Large intestine (tissue), 3 donors: Measurements from ENCODE around the gene DERL3. TPM values are rescaled to one million over a fixed set of nuclear protein-coding genes. Genes with fewer than 3 reads are reported as not detected.

Source experiments
- DNase-seq, 2 donors: peaks; one replicate each; pipeline versions ENCODE4 v3.0.0 to v3.0.0-alpha.2; 2013
- H3K27ac ChIP-seq: one replicate; pipeline ENCODE4 v1.5.1; 2013; ENCODE audit warnings: low read length
- H3K27me3 ChIP-seq: 2 replicates; pipeline ENCODE4 v1.6.1; 2013; ENCODE audit warnings: low read length; ENCODE audit not compliant: control insufficient read depth, insufficient read depth
- H3K36me3 ChIP-seq: 2 replicates; pipeline ENCODE4 v1.6.1; 2013; ENCODE audit warnings: low read length; ENCODE audit not compliant: control insufficient read depth, insufficient read depth
- H3K4me1 ChIP-seq: one replicate; pipeline ENCODE4 v1.6.1; 2013; ENCODE audit warnings: low read length; ENCODE audit not compliant: control insufficient read depth, insufficient read depth
- H3K4me3 ChIP-seq: one replicate; pipeline ENCODE4 v1.5.1; 2013; ENCODE audit warnings: low read length
- H3K9me3 ChIP-seq: one replicate; pipeline ENCODE4 v1.6.1; 2013; ENCODE audit warnings: mild to moderate bottlenecking, low read depth, low read length, moderate library complexity; ENCODE audit not compliant: control insufficient read depth
- WGBS: methylation state at CpG from one replicate; pipeline ENCODE4 v1.1.5; 2013; ENCODE audit warnings: low lambda C conversion rate; ENCODE audit not compliant: insufficient coverage; 5-methylcytosine and 5-hydroxymethylcytosine counted together
- polyA plus RNA-seq: library from polyadenylated mRNA; unstranded; fragments of 120-200 nt; gene quantifications from one replicate; pipeline ENCODE4 v1.2.1, GENCODE V29; 2013

DERL3 gene
- polyA plus RNA-seq, 1 donor, result 4.8 TPM

GRCh38 chr22:23820748-23821211 lies 18.0 kb downstream of the DERL3 start:
- Histone ChIP-seq H3K36me3 (peaks cover 89% of the 10 kb centered on the region), H3K4me3 (no peak overlapping the region), H3K9me3 (no peaks in the 10 kb centered on the region), H3K27me3 (no peaks in the 10 kb centered on the region), H3K27ac (no peak overlapping the region), H3K4me1 (no peaks in the 10 kb centered on the region)
- 60% methylated on average over 1 of the region's 4 CpGs for WGBS
- DNase-seq, result no peak

- no peak for DNase-seq
- H3K27me3 ChIP-seq, result no peaks in the 10 kb centered on the region
- WGBS, result 93% methylated on average over 2 of the region's 2 CpGs
- no peak overlapping the region for H3K4me3 ChIP-seq
- no peaks in the 10 kb centered on the region for H3K4me1 ChIP-seq
- no peak overlapping the region for H3K27ac ChIP-seq
- no peaks in the 10 kb centered on the region for H3K9me3 ChIP-seq
- peaks cover 81% of the 10 kb centered on the region for H3K36me3 ChIP-seq
Observed at GRCh38 chr22:23818541-23818940, 20.3 kb downstream of the DERL3 start.

- Histone ChIP-seq H3K4me1 (no peaks in the 10 kb centered on the region), H3K4me3 (no peak overlapping the region), H3K9me3 (no peaks in the 10 kb centered on the region), H3K27me3 (no peaks in the 10 kb centered on the region), H3K36me3 (peaks cover 71% of the 10 kb centered on the region), H3K27ac (no peak overlapping the region)
- WGBS, result no CpG with 5 or more reads among the region's 6 CpGs
- DNase-seq, result no peak
Observed at GRCh38 chr22:23817146-23817545, 21.7 kb downstream of the DERL3 start.

- Histone ChIP-seq H3K36me3 (peaks cover 67% of the 10 kb centered on the region), H3K27me3 (no peaks in the 10 kb centered on the region), H3K27ac (no peak overlapping the region), H3K4me1 (no peaks in the 10 kb centered on the region), H3K9me3 (no peaks in the 10 kb centered on the region), H3K4me3 (no peak overlapping the region)
- 100% methylated on average over 1 of the region's 18 CpGs for WGBS
- DNase-seq, result no peak
Observed at GRCh38 chr22:23816156-23816976, 22.4 kb downstream of the DERL3 start.

GRCh38 chr22:23815541-23816155 lies 23.2 kb downstream of the DERL3 start:
- no peak for DNase-seq
- peaks cover 66% of the 10 kb centered on the region for H3K36me3 ChIP-seq
- H3K27me3 ChIP-seq, result no peaks in the 10 kb centered on the region
- H3K9me3 ChIP-seq, result no peaks in the 10 kb centered on the region
- 80% methylated on average over 2 of the region's 10 CpGs for WGBS
- no peak overlapping the region for H3K4me3 ChIP-seq
- no peak overlapping the region for H3K27ac ChIP-seq
- H3K4me1 ChIP-seq, result no peaks in the 10 kb centered on the region

GRCh38 chr22:23812378-23812777 lies 26.4 kb downstream of the DERL3 start:
- Histone ChIP-seq H3K9me3 (no peaks in the 10 kb centered on the region), H3K27ac (no peak overlapping the region), H3K4me3 (no peak overlapping the region), H3K36me3 (peaks cover 44% of the 10 kb centered on the region), H3K27me3 (no peaks in the 10 kb centered on the region), H3K4me1 (no peaks in the 10 kb centered on the region)
- no peak for DNase-seq
- 87% methylated on average over 4 of the region's 4 CpGs for WGBS

GRCh38 chr22:23806837-23807236 lies 32.0 kb downstream of the DERL3 start:
- no peak for DNase-seq
- Histone ChIP-seq H3K36me3 (peaks cover 59% of the 10 kb centered on the region), H3K4me1 (no peaks in the 10 kb centered on the region), H3K9me3 (no peaks in the 10 kb centered on the region), H3K27ac (no peak overlapping the region), H3K4me3 (no peak overlapping the region), H3K27me3 (no peaks in the 10 kb centered on the region)
- no CpG with 5 or more reads among the region's 1 CpG for WGBS

- WGBS, result 69% methylated on average over 3 of the region's 12 CpGs
- no peaks in the 10 kb centered on the region for H3K9me3 ChIP-seq
- H3K27me3 ChIP-seq, result no peaks in the 10 kb centered on the region
- no peak for DNase-seq
- H3K4me3 ChIP-seq, result no peak overlapping the region
- H3K27ac ChIP-seq, result no peak overlapping the region
- no peaks in the 10 kb centered on the region for H3K4me1 ChIP-seq
- peaks cover 69% of the 10 kb centered on the region for H3K36me3 ChIP-seq
Observed at GRCh38 chr22:23804781-23805291, 34.0 kb downstream of the DERL3 start.

GRCh38 chr22:23803001-23803819 lies 35.6 kb downstream of the DERL3 start:
- H3K4me3 ChIP-seq, result no peak overlapping the region
- no peak overlapping the region for H3K27ac ChIP-seq
- peaks cover 75% of the 10 kb centered on the region for H3K36me3 ChIP-seq
- no peaks in the 10 kb centered on the region for H3K9me3 ChIP-seq
- peak in 1 of 2 donors; percentile 27 for DNase-seq
- H3K27me3 ChIP-seq, result no peaks in the 10 kb centered on the region
- no CpG with 5 or more reads among the region's 21 CpGs for WGBS
- no peaks in the 10 kb centered on the region for H3K4me1 ChIP-seq

- peaks cover 79% of the 10 kb centered on the region for H3K36me3 ChIP-seq
- no peak for DNase-seq
- WGBS, result 83% methylated on average over 1 of the region's 8 CpGs
Observed at GRCh38 chr22:23801886-23802377, 36.9 kb downstream of the DERL3 start.

More at GRCh38 chr22:23801886-23802377, 36.9 kb downstream of the DERL3 start:
- no peaks in the 10 kb centered on the region for H3K27me3 ChIP-seq
- no peak overlapping the region for H3K27ac ChIP-seq
- H3K4me3 ChIP-seq, result no peak overlapping the region
- no peaks in the 10 kb centered on the region for H3K4me1 ChIP-seq
- H3K9me3 ChIP-seq, result no peaks in the 10 kb centered on the region
